Esophagus squamous epithelium (tissue), 5 donors: ENCODE measurements around the gene UNC119B. TPM values are rescaled to one million over a fixed set of nuclear protein-coding genes. Genes with fewer than 3 reads are reported as not detected.

ENCODE experiments used
- DNase-seq: peaks from one replicate; lab custom pipeline; 2025; lab: John Stamatoyannopoulos, UW
- H3K27ac ChIP-seq, 4 donors: fragments of 200-600 bp; sonication (generic); one replicate each; pipeline ENCODE4 v1.5.1; 2016 to 2019; ENCODE audit warnings: mild to moderate bottlenecking in 1 of 4
- H3K27me3 ChIP-seq, 4 donors: fragments of 200-600 bp; sonication (generic); 1 replicate in 3 of 4; 2 replicates in 1 of 4; pipeline versions ENCODE4 v1.5.1 to v1.6.0; 2017 to 2021; ENCODE audit warnings: antibody characterized with exemption in 1 of 4
- H3K36me3 ChIP-seq, 3 donors: fragments of 200-600 bp; sonication (generic); one replicate each; pipeline ENCODE4 v1.5.1; 2016 to 2019
- H3K4me1 ChIP-seq, 3 donors: fragments of 200-600 bp; sonication (generic); one replicate each; pipeline ENCODE4 v1.5.1; 2017 to 2019
- H3K4me3 ChIP-seq, 4 donors: fragments of 200-600 bp; sonication (generic); 1 replicate in 3 of 4; 2 replicates in 1 of 4; pipeline ENCODE4 v1.5.1; 2016 to 2019; ENCODE audit warnings: mild to moderate bottlenecking in 2 of 4, moderate library complexity in 1 of 4
- H3K9me3 ChIP-seq, 3 donors: fragments of 200-600 bp; sonication (generic); one replicate each; pipeline ENCODE4 v1.5.1; 2016 to 2019
- CTCF ChIP-seq, 6 experiments: fragments of 450-650 bp in 4 of 6; fragments of 200-600 bp in 2 of 6; sonication (generic) in 2 of 6; IDR thresholded peaks; one replicate each; pipeline ENCODE4 v1.5.1; 2016 to 2019; ENCODE audit warnings: antibody characterized with exemption in 6 of 6, mild to moderate bottlenecking in 4 of 6, moderate library complexity in 4 of 6
- POLR2A ChIP-seq, 4 donors: fragments of 450-650 bp; IDR thresholded peaks; one replicate each; pipeline ENCODE4 v1.6.1; 2017; ENCODE audit warnings: antibody characterized with exemption in 4 of 4, mild to moderate bottlenecking in 4 of 4, moderate library complexity in 3 of 4
- WGBS, 2 donors: methylation state at CpG; one replicate each; pipeline ENCODE4 v1.1.5; 2018; 5-methylcytosine and 5-hydroxymethylcytosine counted together
- intact Hi-C: fragments of 100-400 bp; cut with DNase I; formaldehyde crosslinking; loops from one replicate; pipeline ENCODE4 v1.15.0; 2022
- total RNA-seq, 4 donors: library from RNA; depleted of rRNA; stranded (reverse); fragments of >200 nt; gene quantifications; one replicate each; pipeline ENCODE4 v1.1.0, GENCODE V29; 2016
- donor health status: DM: yes; HTN: yes; CAD: no.

UNC119B gene
- total RNA-seq, 4 donors from 2014 or later: 6.4 to 23.3 (median 12.4) TPM

GRCh38 chr12:120674097-120674636 lies 36.1 kb upstream of the UNC119B start:
- Histone ChIP-seq H3K4me3 (no peak overlapping the region), H3K4me1 (peaks cover 0 to 15% (median 3%) of the 10 kb centered on the region in 3 donors), H3K36me3 (no peaks in the 10 kb centered on the region), H3K9me3 (no peaks in the 10 kb centered on the region), H3K27ac (no peak overlapping the region), H3K27me3 (no peaks in the 10 kb centered on the region)
- TF ChIP-seq CTCF (IDR thresholded peaks at IDR 0.05) (no peak), POLR2A (IDR thresholded peaks at IDR 0.05) (no peak)
- intact Hi-C loops: no loop called here
- WGBS, 2 donors: 84 to 87% methylated on average over 5 to 6 of the region's 6 CpGs
- no peak for DNase-seq

- no peak for TF ChIP-seq CTCF (IDR thresholded peaks at IDR 0.05)
- TF ChIP-seq POLR2A (IDR thresholded peaks at IDR 0.05): no peak
- Histone ChIP-seq H3K36me3 (no peaks in the 10 kb centered on the region), H3K27me3 (no peaks in the 10 kb centered on the region), H3K27ac (peak overlapping the region in 3 of 4 donors; percentile 32 to 75 (median 55)), H3K9me3 (no peaks in the 10 kb centered on the region), H3K4me1 (peaks cover 0 to 3% (median 0%) of the 10 kb centered on the region in 3 donors), H3K4me3 (no peak overlapping the region)
- no peak for DNase-seq
- intact Hi-C loops: no loop called here
- 44 to 59% methylated on average over 7 of the region's 7 CpGs for WGBS, 2 donors
These were observed 32.3 kb upstream of the UNC119B start for GRCh38 chr12:120677765-120678473.

- WGBS, 2 donors: 56 to 64% methylated on average over 8 of the region's 8 CpGs
- H3K27me3 ChIP-seq: no peaks in the 10 kb centered on the region
- H3K4me1 ChIP-seq: peaks cover 0 to 3% (median 0%) of the 10 kb centered on the region in 3 donors
- DNase-seq: no peak
- TF ChIP-seq CTCF (IDR thresholded peaks at IDR 0.05) (no peak), POLR2A (IDR thresholded peaks at IDR 0.05) (no peak)
- H3K9me3 ChIP-seq: no peaks in the 10 kb centered on the region
- no peak overlapping the region for H3K4me3 ChIP-seq
- intact Hi-C loops: no loop called here
- peak overlapping the region in 1 of 4 donors; percentile 17 for H3K27ac ChIP-seq
- H3K36me3 ChIP-seq: no peaks in the 10 kb centered on the region
These were observed 31.7 kb upstream of the UNC119B start for GRCh38 chr12:120678572-120678971.

GRCh38 chr12:120680165-120680738 lies 30.0 kb upstream of the UNC119B start:
- intact Hi-C loops: no loop called here
- TF ChIP-seq POLR2A (IDR thresholded peaks at IDR 0.05): no peak
- no peak for TF ChIP-seq CTCF (IDR thresholded peaks at IDR 0.05)
- Histone ChIP-seq H3K9me3 (no peaks in the 10 kb centered on the region), H3K4me3 (no peak overlapping the region), H3K4me1 (peaks cover 0 to 3% (median 0%) of the 10 kb centered on the region in 3 donors), H3K27ac (no peak overlapping the region), H3K36me3 (no peaks in the 10 kb centered on the region), H3K27me3 (no peaks in the 10 kb centered on the region)
- DNase-seq: no peak
- WGBS, 2 donors: 52 to 56% methylated on average over 5 of the region's 5 CpGs

GRCh38 chr12:120684523-120684932 lies 25.7 kb upstream of the UNC119B start:
- DNase-seq: no peak
- Histone ChIP-seq H3K4me3 (no peak overlapping the region), H3K27me3 (no peaks in the 10 kb centered on the region), H3K27ac (no peak overlapping the region), H3K9me3 (no peaks in the 10 kb centered on the region), H3K4me1 (peaks cover 17 to 29% (median 18%) of the 10 kb centered on the region in 3 donors), H3K36me3 (no peaks in the 10 kb centered on the region)
- no peak for TF ChIP-seq CTCF (IDR thresholded peaks at IDR 0.05)
- TF ChIP-seq POLR2A (IDR thresholded peaks at IDR 0.05): no peak
- WGBS, 2 donors: 32 to 51% methylated on average over 5 to 8 of the region's 8 CpGs
- intact Hi-C loops: no loop called here
